H1 (cell line): ENCODE measurements around the gene IGFL2. TPM values are rescaled to one million over a fixed set of nuclear protein-coding genes. Genes with fewer than 3 reads are reported as not detected.

Experiments used
- CTCF ChIA-PET: fragments of 300-600 bp; sonication (Branson Sonifier 250); formaldehyde crosslinking; loops from one replicate; lab custom pipeline; 2021; ENCODE audit not compliant: partially characterized antibody; lab: Charles Lee
- POLR2A ChIA-PET: fragments of 300-600 bp; sonication (Branson Sonifier 250); formaldehyde crosslinking; loops from one replicate; lab custom pipeline; 2021; ENCODE audit warnings: inconsistent platforms; ENCODE audit not compliant: partially characterized antibody; lab: Charles Lee
- DNase-seq, 2 experiments: peaks; one replicate each; pipeline versions ENCODE4 v3.0.0 to v3.0.0-alpha.2; 2010 to 2022; ENCODE audit warnings: low spot score in 2 of 2, low read depth in 1 of 2, mixed read lengths in 1 of 2
- FAIRE-seq: peaks from 2 replicates; lab custom pipeline; 2011; peaks lifted over from hg19 to GRCh38; lab: Jason Lieb, UNC
- H2AFZ ChIP-seq: 2 replicates; pipeline ENCODE4 v1.8.1; 2012; ENCODE audit warnings: low read length, inconsistent platforms
- H2AK5ac ChIP-seq: 2 replicates; pipeline ENCODE4 v1.6.1; 2013; ENCODE audit warnings: low read depth, low read length
- H2BK120ac ChIP-seq: replicated peaks from 2 replicates; pipeline ENCODE3; 2013; ENCODE audit warnings: low read depth, low read length, inconsistent platforms
- H2BK12ac ChIP-seq: 2 replicates; pipeline ENCODE4 v1.6.1; 2013; ENCODE audit warnings: low read depth, low read length
- H2BK15ac ChIP-seq: 2 replicates; pipeline ENCODE4 v1.6.1; 2013; ENCODE audit warnings: low read length
- H2BK20ac ChIP-seq: 2 replicates; pipeline ENCODE4 v1.6.1; 2013; ENCODE audit warnings: low read length
- H2BK5ac ChIP-seq: 2 replicates; pipeline ENCODE4 v1.6.1; 2013; ENCODE audit warnings: low read depth, low read length
- H3K14ac ChIP-seq: 2 replicates; pipeline ENCODE4 v1.6.1; 2013; ENCODE audit warnings: inconsistent platforms; ENCODE audit not compliant: insufficient read length
- H3K18ac ChIP-seq: 2 replicates; pipeline ENCODE4 v1.6.1; 2013; ENCODE audit warnings: low read length; ENCODE audit errors: extremely low read depth
- H3K23ac ChIP-seq: 2 replicates; pipeline ENCODE4 v1.6.1; 2013; ENCODE audit warnings: inconsistent platforms; ENCODE audit not compliant: insufficient read length
- H3K23me2 ChIP-seq: 2 replicates; pipeline ENCODE4 v1.6.1; 2013; ENCODE audit warnings: low read depth, low read length
- H3K27ac ChIP-seq: 2 replicates; pipeline ENCODE4 v1.6.1; 2011; ENCODE audit warnings: low read depth, low read length, inconsistent platforms
- H3K27me3 ChIP-seq, 4 experiments: replicated peaks in 1 of 4; 1 replicate in 1 of 4; 2 replicates in 3 of 4; pipeline versions ENCODE4 v1.6.1 to v1.8.1; 2011 to 2013; ENCODE audit warnings: low read length in 3 of 4, mild to moderate bottlenecking in 3 of 4, inconsistent platforms in 2 of 4, mixed read lengths in 2 of 4, moderate library complexity in 1 of 4; ENCODE audit not compliant: control insufficient read depth in 3 of 4, insufficient read depth in 3 of 4; ENCODE audit errors: extremely low read depth in 1 of 4
- H3K36me3 ChIP-seq, 4 experiments: 2 replicates each; pipeline versions ENCODE4 v1.6.1 to v1.8.1; 2011 to 2013; ENCODE audit warnings: mild to moderate bottlenecking in 4 of 4, low read length in 3 of 4, moderate library complexity in 2 of 4, control low read depth in 1 of 4, inconsistent platforms in 1 of 4; ENCODE audit not compliant: insufficient read depth in 4 of 4, control insufficient read depth in 2 of 4
- H3K4ac ChIP-seq: replicated peaks from 2 replicates; pipeline ENCODE3; 2013; ENCODE audit warnings: low read length, low read depth, mixed read lengths, inconsistent platforms; ENCODE audit not compliant: insufficient read length
- H3K4me1 ChIP-seq, 4 experiments: replicated peaks in 1 of 4; 1 replicate in 1 of 4; 2 replicates in 3 of 4; pipeline versions ENCODE4 v1.6.1 to v1.8.1; 2011 to 2013; ENCODE audit warnings: low read length in 3 of 4, inconsistent platforms in 2 of 4, mixed read lengths in 1 of 4; ENCODE audit not compliant: insufficient read depth in 4 of 4, control insufficient read depth in 3 of 4
- H3K4me2 ChIP-seq, 2 experiments: 2 replicates each; pipeline versions ENCODE4 v1.6.1 to v1.8.1; 2011 to 2013; ENCODE audit warnings: low read depth in 2 of 2, low read length in 2 of 2, control low read depth in 1 of 2, inconsistent platforms in 1 of 2, mild to moderate bottlenecking in 1 of 2; ENCODE audit not compliant: insufficient read depth in 1 of 2
- H3K4me3 ChIP-seq, 4 experiments: fragments of 200-600, 300-600 bp in 1 of 4; sonication (generic), shearing (Covaris generic), sonication (Bioruptor Twin) in 1 of 4; 2 replicates each; pipeline versions ENCODE4 v1.5.1 to v1.8.1; 2011 to 2016; ENCODE audit warnings: low read length in 4 of 4, low read depth in 3 of 4, control low read depth in 2 of 4, inconsistent platforms in 2 of 4, mild to moderate bottlenecking in 2 of 4, mixed read lengths in 1 of 4, moderate library complexity in 1 of 4; ENCODE audit not compliant: insufficient read depth in 2 of 4; ENCODE audit errors: extremely low read depth in 1 of 4
- H3K56ac ChIP-seq: replicated peaks from 2 replicates; pipeline ENCODE3; 2013; ENCODE audit warnings: low read depth, mild to moderate bottlenecking, mixed read lengths, low read length, inconsistent platforms; ENCODE audit not compliant: insufficient read length
- H3K79me1 ChIP-seq: 2 replicates; pipeline ENCODE4 v1.6.1; 2013; ENCODE audit warnings: low read depth, low read length, control low read depth
- H3K79me2 ChIP-seq, 2 experiments: 2 replicates each; pipeline versions ENCODE4 v1.6.1 to v1.8.1; 2012 to 2013; ENCODE audit warnings: low read length in 2 of 2, mild to moderate bottlenecking in 2 of 2, inconsistent platforms in 1 of 2; ENCODE audit not compliant: insufficient read depth in 2 of 2, control insufficient read depth in 1 of 2
- H3K9ac ChIP-seq, 4 experiments: replicated peaks in 1 of 4; 1 replicate in 1 of 4; 2 replicates in 3 of 4; pipeline versions ENCODE4 v1.6.1 to v1.8.1; 2011 to 2013; ENCODE audit warnings: low read depth in 3 of 4, low read length in 3 of 4, control low read depth in 2 of 4, mild to moderate bottlenecking in 2 of 4, moderate library complexity in 2 of 4, inconsistent platforms in 1 of 4; ENCODE audit errors: extremely low read depth in 1 of 4
- H3K9me3 ChIP-seq, 2 experiments: 2 replicates each; pipeline versions ENCODE4 v1.6.1 to v1.8.1; 2012 to 2013; ENCODE audit warnings: mild to moderate bottlenecking in 2 of 2, moderate library complexity in 2 of 2, control low read depth in 1 of 2, inconsistent platforms in 1 of 2, low read depth in 1 of 2, low read length in 1 of 2, mixed read lengths in 1 of 2; ENCODE audit not compliant: insufficient read depth in 2 of 2
- H4K20me1 ChIP-seq, 2 experiments: replicated peaks in 1 of 2; 2 replicates each; pipeline versions ENCODE3 to v1.8.1; 2011 to 2013; ENCODE audit warnings: inconsistent platforms in 2 of 2, low read length in 2 of 2, mild to moderate bottlenecking in 1 of 2; ENCODE audit not compliant: insufficient read depth in 2 of 2, control insufficient read depth in 1 of 2
- H4K5ac ChIP-seq: 2 replicates; pipeline ENCODE4 v1.6.1; 2013; ENCODE audit warnings: low read length, low read depth, mixed read lengths, inconsistent platforms; ENCODE audit not compliant: insufficient read length
- H4K8ac ChIP-seq: 2 replicates; pipeline ENCODE4 v1.8.0; 2013; ENCODE audit warnings: mild to moderate bottlenecking, moderate library complexity, low read length, inconsistent platforms; ENCODE audit not compliant: insufficient read depth; ENCODE audit errors: extremely low read depth
- H4K91ac ChIP-seq: replicated peaks from 2 replicates; pipeline ENCODE3; 2013; ENCODE audit warnings: low read length, mixed read lengths, inconsistent platforms; ENCODE audit not compliant: insufficient read length
- HDAC2 ChIP-seq, 2 experiments: fragments of 300-600 bp in 1 of 2; sonication (generic) in 1 of 2; IDR thresholded peaks; 2 replicates each; pipeline ENCODE4 v1.6.1; 2011 to 2012; ENCODE audit warnings: low read depth in 2 of 2, low read length in 2 of 2, mild to moderate bottlenecking in 2 of 2, moderate library complexity in 2 of 2, borderline replicate concordance in 1 of 2, inconsistent platforms in 1 of 2
- TEAD4 ChIP-seq: IDR thresholded peaks from 2 replicates; pipeline ENCODE4 v1.6.1; 2012; ENCODE audit warnings: low read depth, low read length, inconsistent platforms, mixed read lengths
- WGBS, 2 experiments: shearing (Covaris generic) in 1 of 2; methylation state at CpG; one replicate each; pipeline versions ENCODE4 v1.1.6 to v1.1.7; 2013 to 2015; ENCODE audit warnings: low lambda C conversion rate in 2 of 2, mixed read lengths in 2 of 2, inconsistent platforms in 1 of 2, low coverage in 1 of 2, missing lambda C conversion rate in 1 of 2; ENCODE audit not compliant: insufficient replicate concordance in 2 of 2, insufficient coverage in 1 of 2, insufficient read length in 1 of 2; ENCODE audit errors: extremely low coverage in 1 of 2, missing lambda C conversion rate in 1 of 2; 5-methylcytosine and 5-hydroxymethylcytosine counted together
- polyA plus RNA-seq, 7 experiments: library from polyadenylated mRNA; depleted of rRNA in 3 of 7; stranded (reverse) in 5 of 7; unstranded in 2 of 7; fragments of >200 nt in 5 of 7; fragments of 200-250 nt in 2 of 7; gene quantifications; 1 replicate in 5 of 7; 2 replicates in 1 of 7; 4 replicates in 1 of 7; pipeline versions ENCODE4 v1.2.1 to v1.2.3, GENCODE V29; 2011 to 2013; ENCODE audit warnings: missing spikeins in 2 of 7, mixed read lengths in 2 of 7
- total RNA-seq: library from RNA; stranded (reverse); fragmentation: NEBNext Ultra II Directional; extraction: Animal tissue kit (Norgen Biotek cat#: 25700); gene quantifications from 2 replicates; pipeline ENCODE4 v1.2.1, GENCODE V29; 2021

IGFL2 gene
- total and polyA plus RNA-seq, 2 of the 8 experiments (the other 6 are each of a cell fraction or from before 2014, with no cell fraction given), result not detected

DNA sequence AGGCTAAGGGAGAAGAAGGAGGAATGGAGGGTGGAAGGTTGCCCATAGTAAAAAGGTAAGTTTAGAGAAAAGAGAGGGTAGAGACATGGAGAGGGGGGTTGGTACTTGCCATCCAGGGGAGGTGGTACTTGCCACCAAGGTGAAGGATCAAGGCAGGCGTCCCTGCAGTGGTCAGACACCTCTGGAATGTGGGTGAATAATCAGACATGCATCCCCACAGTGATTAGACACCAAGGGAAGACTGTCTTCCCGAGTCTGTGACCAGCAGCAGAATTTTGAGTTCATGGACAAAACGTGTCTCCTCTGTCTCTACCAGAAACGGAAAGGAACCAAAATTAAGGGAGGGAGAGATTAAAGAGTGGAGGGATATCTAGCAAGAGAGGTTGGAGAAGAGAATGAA lies 54.4 kb downstream of the IGFL2 start:
- Histone ChIP-seq H3K9ac (no peak overlapping the region), H4K91ac (no peak overlapping the region), H4K5ac (no peak overlapping the region), H3K27ac (no peak overlapping the region), H2AFZ (no peak overlapping the region), H3K79me1 (no peaks in the 10 kb centered on the region), H3K14ac (no peak overlapping the region), H3K4me3 (no peak overlapping the region), H3K23ac (no peak overlapping the region), H3K36me3 (no peaks in the 10 kb centered on the region), H2BK12ac (no peak overlapping the region), H3K18ac (no peak overlapping the region), H3K4me1 (no peaks in the 10 kb centered on the region; a peak in 1 of 7 replicates), H3K9me3 (no peaks in the 10 kb centered on the region; a peak in 1 of 4 replicates), H3K4ac (no peak overlapping the region), H2BK120ac (no peak overlapping the region), H2BK15ac (no peak overlapping the region), H2AK5ac (no peak overlapping the region), H3K23me2 (peaks cover 3% of the 10 kb centered on the region; the same call in 1 of the 2 replicates), H2BK5ac (no peak overlapping the region), H4K20me1 (no peaks in the 10 kb centered on the region), H3K56ac (no peak overlapping the region), H3K27me3 (no peaks in the 10 kb centered on the region), H4K8ac (no peak overlapping the region), H3K79me2 (no peaks in the 10 kb centered on the region), H2BK20ac (no peak overlapping the region), H3K4me2 (no peak overlapping the region)
- DNase-seq (no peak), FAIRE-seq (no peak)
- CTCF ChIA-PET, result no interaction called here
- POLR2A ChIA-PET, result interaction anchor here (0.6 kb wide), 1 partner anchor 45 kb away, joined by 4 read pairs; no protein-coding TSS in a partner anchor
- TF ChIP-seq HDAC2 (IDR thresholded peaks at IDR 0.05; ENCODE audit: borderline replicate concordance in 1 of 2, low read depth in 2 of 2, low read length in 2 of 2), result no peak
- TF ChIP-seq TEAD4, result peak; percentile 45; the same call in 1 of the 2 replicates
- WGBS, 2 experiments, result 79% methylated on average over 4 of the region's 4 CpGs; no CpG with 5 or more reads in 1 of the 2 experiments
